Neural cell (in vitro differentiated cells): Measurements from ENCODE around the gene SPRR1B. TPM values are rescaled to one million over a fixed set of nuclear protein-coding genes. Genes with fewer than 3 reads are reported as not detected.

Experiments
- H2AFZ ChIP-seq: fragments of 200-600, 300-800 bp; sonication (generic), shearing (Covaris generic); 2 replicates; pipeline ENCODE4 v1.6.0; 2014; ENCODE audit warnings: low read depth, mild to moderate bottlenecking, antibody characterized with exemption, low read length, moderate library complexity
- H3F3A ChIP-seq: fragments of 200-600 bp; shearing (Covaris generic); 2 replicates; pipeline ENCODE4 v1.6.1; 2016; ENCODE audit warnings: mild to moderate bottlenecking, moderate library complexity, mixed read lengths, antibody characterized with exemption, low read length; ENCODE audit not compliant: insufficient read depth, poor library complexity, severe bottlenecking
- H3K27ac ChIP-seq: fragments of 200-600, 300-800 bp; sonication (generic), shearing (Covaris generic); 2 replicates; pipeline ENCODE4 v1.5.1; 2014; ENCODE audit warnings: mild to moderate bottlenecking, low read length, moderate library complexity
- H3K27me3 ChIP-seq: fragments of 300-800, 200-600 bp; sonication (generic), shearing (Covaris generic); 2 replicates; pipeline ENCODE4 v1.6.0; 2014; ENCODE audit warnings: mild to moderate bottlenecking, low read depth, low read length, moderate library complexity; ENCODE audit not compliant: insufficient read depth
- H3K36me3 ChIP-seq: fragments of 300-800, 200-600 bp; sonication (generic), shearing (Covaris generic); 2 replicates; pipeline ENCODE4 v1.5.1; 2014; ENCODE audit warnings: mild to moderate bottlenecking, antibody characterized with exemption, low read length, moderate library complexity; ENCODE audit not compliant: insufficient read depth
- H3K4me2 ChIP-seq: fragments of 300-800, 200-600 bp; sonication (generic), shearing (Covaris generic); 2 replicates; pipeline ENCODE4 v1.6.0; 2014; ENCODE audit warnings: mild to moderate bottlenecking, low read length
- H3K4me3 ChIP-seq: fragments of 300-800, 200-600 bp; sonication (generic), shearing (Covaris generic); 2 replicates; pipeline ENCODE4 v1.5.1; 2014; ENCODE audit warnings: mild to moderate bottlenecking, low read length, moderate library complexity
- H3K79me2 ChIP-seq: fragments of 200-600 bp; shearing (Covaris generic); replicated peaks from 2 replicates; pipeline ENCODE4 v1.6.0; 2014; ENCODE audit warnings: mild to moderate bottlenecking, low read length, moderate library complexity; ENCODE audit not compliant: insufficient read depth
- H3K9ac ChIP-seq: fragments of 300-800, 200-600 bp; sonication (generic), shearing (Covaris generic); 2 replicates; pipeline ENCODE4 v1.6.1; 2016; ENCODE audit warnings: mild to moderate bottlenecking, low read length, mixed read lengths
- H3K9me2 ChIP-seq: fragments of 200-600 bp; shearing (Covaris generic); 2 replicates; pipeline ENCODE4 v1.6.1; 2016; ENCODE audit warnings: mild to moderate bottlenecking, low read length, mixed read lengths; ENCODE audit not compliant: insufficient read depth
- H3K9me3 ChIP-seq: fragments of 200-600, 300-800 bp; sonication (generic), shearing (Covaris generic); 2 replicates; pipeline ENCODE4 v1.6.1; 2016; ENCODE audit warnings: mild to moderate bottlenecking, mixed run types, low read length, moderate library complexity, mixed read lengths
- H4K20me1 ChIP-seq: fragments of 200-600 bp; shearing (Covaris generic); 2 replicates; pipeline ENCODE4 v1.6.1; 2016; ENCODE audit warnings: mild to moderate bottlenecking, mixed run types; ENCODE audit not compliant: insufficient read depth
- EP300 ChIP-seq: fragments of 450-650 bp; conservative IDR thresholded peaks from 2 replicates; pipeline ENCODE4 v1.6.1; 2014; ENCODE audit warnings: antibody characterized with exemption, mild to moderate bottlenecking, moderate library complexity; ENCODE audit not compliant: poor library complexity, severe bottlenecking
- EZH2 ChIP-seq: fragments of 200-600, 300-800 bp; shearing (Covaris generic), sonication (generic); IDR thresholded peaks from 2 replicates; pipeline ENCODE4 v1.6.1; 2014; ENCODE audit warnings: antibody characterized with exemption, low read length, borderline replicate concordance, mild to moderate bottlenecking; ENCODE audit not compliant: insufficient read depth, poor library complexity, severe bottlenecking
- MXI1 ChIP-seq: fragments of 450-650 bp; conservative IDR thresholded peaks from 2 replicates; pipeline ENCODE4 v1.6.1; 2014; ENCODE audit warnings: antibody characterized with exemption, mild to moderate bottlenecking; ENCODE audit not compliant: poor library complexity, severe bottlenecking
- POLR2AphosphoS5 ChIP-seq: IDR thresholded peaks from 2 replicates; pipeline ENCODE4 v1.6.1; 2012
- RAD21 ChIP-seq: fragments of 450-650 bp; conservative IDR thresholded peaks from 2 replicates; pipeline ENCODE4 v1.6.1; 2014; ENCODE audit warnings: antibody characterized with exemption, mild to moderate bottlenecking, moderate library complexity
- SMC3 ChIP-seq: fragments of 450-650 bp; conservative IDR thresholded peaks from 2 replicates; pipeline ENCODE4 v1.6.1; 2014; ENCODE audit warnings: antibody characterized with exemption, mild to moderate bottlenecking, moderate library complexity; ENCODE audit not compliant: poor library complexity
- TAF1 ChIP-seq: IDR thresholded peaks from 2 replicates; pipeline ENCODE4 v1.6.1; 2012; ENCODE audit warnings: low read depth
- polyA plus RNA-seq: library from polyadenylated mRNA; depleted of rRNA; stranded (reverse); fragments of >200 nt; gene quantifications from 2 replicates; pipeline ENCODE4 v1.2.3, GENCODE V29; 2014
- TF ChIP-seq, protein P1 (sequence below): fragments of 450-650 bp; IDR thresholded peaks from 2 replicates; pipeline ENCODE4 v1.5.1; 2014; ENCODE audit warnings: antibody characterized with exemption, mild to moderate bottlenecking, moderate library complexity; ENCODE audit not compliant: poor library complexity, severe bottlenecking
- TF ChIP-seq, protein P2 (sequence below): IDR thresholded peaks from 2 replicates; pipeline ENCODE4 v1.6.1; 2012; ENCODE audit warnings: borderline replicate concordance

SPRR1B gene
- polyA plus RNA-seq, 1 donor from 2014 or later: not detected

DNA sequence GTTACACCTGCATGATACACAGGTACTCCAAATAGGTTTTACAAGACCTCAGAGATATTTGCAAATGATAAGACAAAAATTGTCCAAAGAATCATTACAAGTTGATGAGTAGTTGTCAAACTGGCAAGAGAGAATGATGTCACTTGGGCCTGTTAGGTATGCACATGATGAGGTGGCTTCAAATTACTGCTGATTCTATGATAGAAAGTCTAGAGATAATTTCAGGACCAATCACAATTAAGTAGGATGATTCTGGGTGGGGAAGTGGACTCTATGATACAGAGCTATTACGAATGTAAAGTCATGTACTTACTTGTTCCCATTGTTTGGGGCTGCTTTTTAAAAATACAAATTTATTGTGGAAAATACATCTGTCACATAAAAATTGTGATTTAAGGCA lies 5.2 kb upstream of the SPRR1B start:
- no peak overlapping the region for H2AFZ ChIP-seq
- H3K79me2 ChIP-seq: no peaks in the 10 kb centered on the region
- no peak overlapping the region for H3K4me3 ChIP-seq
- no peaks in the 10 kb centered on the region for H4K20me1 ChIP-seq
- no peaks in the 10 kb centered on the region for H3K9me3 ChIP-seq
- H3K9me2 ChIP-seq: no peaks in the 10 kb centered on the region
- H3K27ac ChIP-seq: no peak overlapping the region
- H3K27me3 ChIP-seq: no peaks in the 10 kb centered on the region
- no peaks in the 10 kb centered on the region for H3F3A ChIP-seq
- no peak overlapping the region for H3K9ac ChIP-seq
- no peak for TF ChIP-seq TAF1
- no peak for TF ChIP-seq SMC3
- no peak for TF ChIP-seq EP300
- no peak for TF ChIP-seq MXI1
- TF ChIP-seq EZH2: no peak
- no peak for TF ChIP-seq RAD21
- TF ChIP-seq, protein P1, sequence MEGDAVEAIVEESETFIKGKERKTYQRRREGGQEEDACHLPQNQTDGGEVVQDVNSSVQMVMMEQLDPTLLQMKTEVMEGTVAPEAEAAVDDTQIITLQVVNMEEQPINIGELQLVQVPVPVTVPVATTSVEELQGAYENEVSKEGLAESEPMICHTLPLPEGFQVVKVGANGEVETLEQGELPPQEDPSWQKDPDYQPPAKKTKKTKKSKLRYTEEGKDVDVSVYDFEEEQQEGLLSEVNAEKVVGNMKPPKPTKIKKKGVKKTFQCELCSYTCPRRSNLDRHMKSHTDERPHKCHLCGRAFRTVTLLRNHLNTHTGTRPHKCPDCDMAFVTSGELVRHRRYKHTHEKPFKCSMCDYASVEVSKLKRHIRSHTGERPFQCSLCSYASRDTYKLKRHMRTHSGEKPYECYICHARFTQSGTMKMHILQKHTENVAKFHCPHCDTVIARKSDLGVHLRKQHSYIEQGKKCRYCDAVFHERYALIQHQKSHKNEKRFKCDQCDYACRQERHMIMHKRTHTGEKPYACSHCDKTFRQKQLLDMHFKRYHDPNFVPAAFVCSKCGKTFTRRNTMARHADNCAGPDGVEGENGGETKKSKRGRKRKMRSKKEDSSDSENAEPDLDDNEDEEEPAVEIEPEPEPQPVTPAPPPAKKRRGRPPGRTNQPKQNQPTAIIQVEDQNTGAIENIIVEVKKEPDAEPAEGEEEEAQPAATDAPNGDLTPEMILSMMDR: no peak
- TF ChIP-seq POLR2AphosphoS5: no peak
- TF ChIP-seq, protein P2, sequence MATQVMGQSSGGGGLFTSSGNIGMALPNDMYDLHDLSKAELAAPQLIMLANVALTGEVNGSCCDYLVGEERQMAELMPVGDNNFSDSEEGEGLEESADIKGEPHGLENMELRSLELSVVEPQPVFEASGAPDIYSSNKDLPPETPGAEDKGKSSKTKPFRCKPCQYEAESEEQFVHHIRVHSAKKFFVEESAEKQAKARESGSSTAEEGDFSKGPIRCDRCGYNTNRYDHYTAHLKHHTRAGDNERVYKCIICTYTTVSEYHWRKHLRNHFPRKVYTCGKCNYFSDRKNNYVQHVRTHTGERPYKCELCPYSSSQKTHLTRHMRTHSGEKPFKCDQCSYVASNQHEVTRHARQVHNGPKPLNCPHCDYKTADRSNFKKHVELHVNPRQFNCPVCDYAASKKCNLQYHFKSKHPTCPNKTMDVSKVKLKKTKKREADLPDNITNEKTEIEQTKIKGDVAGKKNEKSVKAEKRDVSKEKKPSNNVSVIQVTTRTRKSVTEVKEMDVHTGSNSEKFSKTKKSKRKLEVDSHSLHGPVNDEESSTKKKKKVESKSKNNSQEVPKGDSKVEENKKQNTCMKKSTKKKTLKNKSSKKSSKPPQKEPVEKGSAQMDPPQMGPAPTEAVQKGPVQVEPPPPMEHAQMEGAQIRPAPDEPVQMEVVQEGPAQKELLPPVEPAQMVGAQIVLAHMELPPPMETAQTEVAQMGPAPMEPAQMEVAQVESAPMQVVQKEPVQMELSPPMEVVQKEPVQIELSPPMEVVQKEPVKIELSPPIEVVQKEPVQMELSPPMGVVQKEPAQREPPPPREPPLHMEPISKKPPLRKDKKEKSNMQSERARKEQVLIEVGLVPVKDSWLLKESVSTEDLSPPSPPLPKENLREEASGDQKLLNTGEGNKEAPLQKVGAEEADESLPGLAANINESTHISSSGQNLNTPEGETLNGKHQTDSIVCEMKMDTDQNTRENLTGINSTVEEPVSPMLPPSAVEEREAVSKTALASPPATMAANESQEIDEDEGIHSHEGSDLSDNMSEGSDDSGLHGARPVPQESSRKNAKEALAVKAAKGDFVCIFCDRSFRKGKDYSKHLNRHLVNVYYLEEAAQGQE: no peak
- no peaks in the 10 kb centered on the region for H3K36me3 ChIP-seq
- no peak overlapping the region for H3K4me2 ChIP-seq

DNA sequence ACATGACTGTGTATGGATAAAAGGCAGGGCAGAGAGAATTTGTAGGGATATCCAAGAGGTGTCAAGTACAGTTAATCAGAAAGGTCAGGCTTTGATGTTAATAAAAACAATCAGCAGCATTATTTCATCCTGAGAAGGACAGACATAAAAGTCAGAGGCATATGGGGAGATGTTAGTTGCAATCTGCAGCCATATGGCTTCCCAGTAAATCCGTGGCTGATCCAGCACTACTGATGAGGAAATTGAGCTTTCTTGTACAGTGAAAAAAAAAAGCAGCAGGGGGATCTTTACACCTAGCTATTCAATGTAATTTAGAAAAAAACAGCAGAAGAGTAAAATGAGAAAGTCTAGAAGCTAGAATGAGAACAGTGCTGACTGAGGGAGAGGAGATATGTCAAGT lies 2.2 kb upstream of the SPRR1B start:
- Histone ChIP-seq H3K9me2 (no peaks in the 10 kb centered on the region), H2AFZ (no peak overlapping the region), H3K4me2 (no peak overlapping the region), H3K27ac (no peak overlapping the region), H3F3A (no peaks in the 10 kb centered on the region), H3K79me2 (no peaks in the 10 kb centered on the region), H4K20me1 (no peaks in the 10 kb centered on the region), H3K4me3 (no peak overlapping the region), H3K9ac (no peak overlapping the region), H3K36me3 (no peaks in the 10 kb centered on the region), H3K27me3 (no peaks in the 10 kb centered on the region), H3K9me3 (no peaks in the 10 kb centered on the region)
- TF ChIP-seq TAF1 (no peak), SMC3 (no peak), EP300 (no peak), RAD21 (no peak), POLR2AphosphoS5 (no peak), MXI1 (no peak), EZH2 (no peak)
- TF ChIP-seq, protein P1: no peak
- TF ChIP-seq, protein P2: no peak
